Measurements from ENCODE around the gene ADIPOR2. TPM values are rescaled to one million over a fixed set of nuclear protein-coding genes. Genes with fewer than 3 reads are reported as not detected.

The ADIPOR2 gene
- polyA plus RNA-seq, 3 donors = 45.7 to 47.4 (median 46.3) TPM

- DNase-seq = no peak
Measured at GRCh38 chr12:1797011-1797901, 106.4 kb downstream of the ADIPOR2 start.

GRCh38 chr12:1797991-1798640 is 107.2 kb downstream of the ADIPOR2 start:
- no peak for DNase-seq

- no peak for DNase-seq
Measured at GRCh38 chr12:1798641-1799020, 107.8 kb downstream of the ADIPOR2 start.

DNA sequence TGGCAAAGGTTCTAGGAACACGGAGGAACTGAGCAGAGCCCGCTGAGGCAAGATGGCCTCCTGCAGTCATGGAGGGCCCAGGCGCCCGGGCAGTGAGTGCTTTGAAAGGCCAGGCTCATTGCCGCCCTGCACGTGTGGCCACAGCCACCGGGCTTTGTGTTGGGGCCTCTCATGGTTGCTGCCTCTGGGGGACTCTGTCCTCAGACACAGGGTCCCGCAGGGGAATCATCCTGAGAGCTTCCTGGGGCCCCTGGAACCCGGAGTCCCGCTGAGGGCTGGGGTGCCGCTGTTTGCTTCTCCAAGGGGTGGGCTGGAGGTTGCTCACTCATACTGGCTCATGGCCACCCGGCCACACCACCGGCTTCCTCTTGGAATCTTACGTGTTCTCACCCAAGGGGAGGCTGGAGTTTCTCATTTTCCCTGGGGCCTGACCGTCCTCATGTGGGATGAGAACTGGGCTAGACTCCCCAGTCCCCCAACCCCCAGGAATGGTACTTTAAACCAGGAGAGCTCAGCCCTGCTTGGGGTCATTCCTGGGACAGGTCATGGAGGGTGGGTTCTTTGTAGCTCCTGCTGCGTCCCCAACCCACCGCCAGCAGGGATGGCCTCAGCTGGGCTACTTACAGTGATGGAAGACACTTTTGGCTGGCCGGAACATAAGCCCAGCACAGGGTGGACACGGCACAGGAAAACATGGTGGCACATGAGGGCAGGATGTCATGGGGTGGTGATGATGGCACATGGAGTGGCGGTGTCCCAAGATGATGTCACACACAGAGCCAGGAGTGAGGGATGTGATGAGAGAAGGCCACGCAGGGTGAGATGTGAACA is 108.4 kb downstream of the ADIPOR2 start:
- no peak for DNase-seq

DNA sequence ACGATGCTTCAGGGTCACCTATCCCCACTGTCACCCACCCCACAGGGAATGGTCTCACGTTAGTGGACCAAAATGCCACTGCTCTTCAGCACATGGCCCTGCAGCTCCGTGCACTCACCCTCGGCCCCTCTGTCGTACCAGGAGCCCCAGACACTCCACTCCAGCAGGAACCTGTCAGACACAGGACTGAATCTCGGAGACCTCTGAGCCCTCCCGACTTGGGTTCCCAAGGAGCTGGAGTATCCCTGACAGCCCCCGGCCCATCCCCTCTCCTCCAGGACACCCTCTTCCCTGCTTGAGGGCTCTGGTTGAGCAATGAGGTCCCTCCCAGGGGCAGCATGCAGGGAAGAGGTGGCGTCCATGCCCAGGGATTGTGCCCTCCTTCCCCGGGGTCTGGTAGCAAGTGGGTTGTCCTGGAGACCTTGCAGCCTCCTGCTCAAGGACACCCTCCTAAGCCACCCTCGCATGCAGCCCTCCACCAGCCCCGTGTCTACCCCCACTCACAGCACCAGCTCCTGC is 109.1 kb downstream of the ADIPOR2 start:
- no peak for DNase-seq

GRCh38 chr12:1800401-1801302 is 109.8 kb downstream of the ADIPOR2 start:
- no peak for DNase-seq

GRCh38 chr12:1801303-1801975 is 110.6 kb downstream of the ADIPOR2 start:
- no peak for DNase-seq

DNA sequence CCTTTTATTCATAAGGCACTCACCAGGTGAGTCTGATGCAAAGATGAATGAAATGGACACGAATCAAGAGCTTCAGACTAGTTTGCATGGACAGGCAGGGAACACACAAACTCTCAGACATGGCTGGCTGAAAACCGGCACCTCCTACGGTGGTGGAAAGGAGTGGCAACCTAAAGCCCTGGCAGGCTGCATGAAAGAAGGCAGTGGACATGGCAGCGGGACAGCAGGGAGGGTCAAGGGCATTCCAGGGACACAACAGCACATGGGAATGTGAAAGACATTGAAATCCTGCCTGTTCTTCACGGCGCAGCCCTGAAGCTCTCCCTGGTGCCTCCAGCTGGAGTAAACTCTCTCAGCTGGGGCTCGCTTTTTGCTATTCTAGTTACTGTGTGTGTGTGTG is 112.9 kb downstream of the ADIPOR2 start:
- no peak for DNase-seq

- peak; percentile 87 for DNase-seq
Measured at GRCh38 chr12:1804545-1805332, 113.9 kb downstream of the ADIPOR2 start.

- DNase-seq = no peak
Measured at GRCh38 chr12:1805441-1806081, 114.7 kb downstream of the ADIPOR2 start.

- no peak for DNase-seq
Measured at GRCh38 chr12:1806301-1807086, 115.6 kb downstream of the ADIPOR2 start.

- DNase-seq = no peak
Measured at GRCh38 chr12:1807087-1807860, 116.4 kb downstream of the ADIPOR2 start.

DNA sequence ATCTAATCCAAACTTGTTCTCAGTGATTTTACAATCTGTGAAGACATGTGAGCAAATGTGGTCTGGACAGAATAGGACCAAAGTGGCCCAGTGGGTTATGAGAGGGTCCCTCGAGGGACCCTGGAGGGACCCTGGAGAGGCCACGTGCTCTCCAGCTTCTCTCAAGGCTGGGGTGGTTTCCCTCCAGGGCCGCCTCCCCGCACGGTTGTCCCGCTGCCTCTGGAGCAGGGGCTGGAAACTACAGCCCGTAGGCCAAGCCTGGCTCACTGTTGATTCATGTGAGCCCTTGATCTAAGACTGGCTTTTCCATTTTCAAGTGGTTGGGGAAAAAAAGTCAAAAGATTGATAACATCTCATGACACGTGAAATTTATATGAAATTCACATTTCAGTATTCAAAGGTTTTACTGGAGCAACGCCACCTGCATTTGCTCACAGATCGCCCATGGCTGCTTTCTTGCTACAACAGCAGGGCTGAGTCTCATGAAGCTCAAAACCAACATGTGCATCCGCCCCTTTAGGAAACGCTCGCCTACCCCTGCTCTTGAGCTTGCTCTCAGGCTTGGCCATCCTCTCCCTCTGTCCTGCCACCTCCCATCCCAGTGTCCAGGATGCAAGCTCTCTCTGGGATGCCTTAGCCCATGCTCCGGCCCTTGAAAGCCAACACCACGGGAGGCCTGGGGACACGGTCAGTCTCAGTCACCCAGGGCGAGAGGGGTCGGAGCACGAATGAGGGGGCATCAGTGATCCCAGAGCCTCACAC is 117.3 kb downstream of the ADIPOR2 start:
- DNase-seq = no peak

DNA sequence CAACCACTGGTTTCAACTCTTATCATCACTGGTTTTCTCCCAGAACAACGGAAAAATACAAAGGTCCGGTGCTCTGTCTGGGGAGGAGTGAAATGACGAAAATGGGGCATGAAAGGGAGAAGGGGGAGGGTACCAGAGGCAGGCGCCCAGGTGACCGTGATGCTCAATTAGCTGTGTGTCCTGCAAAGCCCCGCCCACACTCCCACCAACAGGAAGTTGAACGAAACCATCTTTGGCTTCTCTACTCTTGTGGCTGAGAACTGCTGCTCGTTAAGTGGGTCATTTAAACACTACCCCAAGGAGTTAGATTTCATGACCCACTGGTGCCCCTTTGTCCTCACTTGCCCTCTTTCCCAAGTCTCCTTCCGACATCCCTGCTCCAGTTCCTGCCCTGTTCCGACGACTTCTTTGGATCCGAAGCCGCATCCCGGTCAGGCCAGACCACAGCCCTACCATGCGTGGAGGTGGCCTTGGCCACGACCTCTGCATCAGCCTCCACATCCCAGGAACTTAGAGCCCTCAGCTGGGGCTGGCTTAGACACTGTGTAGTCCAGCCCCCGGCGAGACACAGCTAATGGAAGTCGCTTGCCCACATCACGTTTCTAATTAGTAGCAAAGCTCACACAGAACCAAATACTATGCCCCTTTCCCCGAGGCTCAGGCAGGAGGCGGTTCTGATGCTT is 118.1 kb downstream of the ADIPOR2 start:
- no peak for DNase-seq

DNA sequence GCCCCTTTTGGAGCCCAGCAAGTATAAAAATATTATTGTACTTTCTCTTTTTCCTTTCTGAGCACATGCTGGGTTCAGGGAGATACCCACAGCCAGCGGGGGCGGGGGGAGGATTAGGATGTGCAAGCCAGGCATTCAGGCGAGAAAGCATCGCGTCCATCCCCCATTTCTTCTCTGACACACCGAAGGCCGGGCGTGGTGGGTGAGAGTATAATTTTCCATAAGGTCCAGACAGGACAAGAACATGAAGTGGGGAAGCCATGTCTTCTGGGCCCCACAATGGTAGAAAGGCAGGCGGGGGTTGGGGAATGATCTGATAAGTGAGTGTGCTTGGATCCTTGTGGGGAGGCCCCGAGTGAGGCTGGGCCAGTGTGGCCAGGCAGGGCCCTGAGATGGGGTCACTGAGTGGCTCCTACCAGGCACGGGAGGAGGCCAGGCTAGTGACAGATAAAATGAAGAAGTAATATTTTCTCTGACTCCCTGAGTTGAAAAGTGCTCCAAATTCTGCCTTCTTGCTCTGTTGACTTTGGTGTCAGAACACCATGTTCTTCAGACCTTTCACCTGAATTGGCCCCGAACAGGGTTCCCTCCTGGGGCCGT is 118.8 kb downstream of the ADIPOR2 start:
- DNase-seq = no peak

Data from renal pelvis (tissue), 4 donors.